Erythroblast (primary cell): Measurements from ENCODE around the gene LSS.

Source experiments
- GATA1 ChIP-seq: IDR thresholded peaks from 2 replicates; pipeline ENCODE4 v1.6.1; 2011; ENCODE audit warnings: low read depth, mild to moderate bottlenecking, control low read depth, low read length, moderate library complexity
- POLR2A ChIP-seq: IDR thresholded peaks from 2 replicates; pipeline ENCODE4 v1.6.1; 2011; ENCODE audit warnings: mild to moderate bottlenecking, low read length

- TF ChIP-seq POLR2A (no peak), GATA1 (no peak)
Measured at GRCh38 chr21:46183910-46184624, 44.5 kb downstream of the LSS start, which contains the start of gene SPATC1L.
